Liver (tissue), 3 donors: ENCODE measurements around the gene ZFYVE28.

ENCODE experiments used
- CTCF ChIP-seq: fragments of 150-350 bp; IDR thresholded peaks from 2 replicates; pipeline ENCODE4 v1.5.1; 2017; ENCODE audit warnings: improper control_type of control experiment, low read depth, low read length; ENCODE audit not compliant: missing input control
- RAD21 ChIP-seq, 2 donors: IDR thresholded peaks; 2 replicates each; pipeline ENCODE4 v1.6.1; 2016; ENCODE audit warnings: antibody characterized with exemption in 2 of 2, mild to moderate bottlenecking in 2 of 2
- donor health status: healthy.
- donor health status: healthy.

- TF ChIP-seq CTCF (no peak), RAD21 (IDR thresholded peaks at IDR 0.05) (no peak)
These were observed 40.4 kb upstream of the ZFYVE28 start for GRCh38 chr4:2458546-2459491.
